Stimulated activated CD4-positive, alpha-beta T cell treated with anti-CD3 and anti-CD28 coated beads, Interleukin-2, amount 100 ng/mL, for 4 hours (primary cell): ENCODE data around the gene LTBP1.
"Not testable (repeated sequence)": the region's sequence is repeated elsewhere in the genome, so short reads cannot be mapped to it uniquely, and the experiment has no call there.

Experiments used
- DNase-seq: peaks from one replicate; pipeline ENCODE4 v3.0.0-alpha.2; 2020; ENCODE audit warnings: low read depth

LTBP1 gene

GRCh38 chr2:33222309-33222708, 275.6 kb downstream of the LTBP1 start:
- DNase-seq, result no peak

GRCh38 chr2:33223856-33224255, 277.1 kb downstream of the LTBP1 start:
- no peak for DNase-seq

DNA sequence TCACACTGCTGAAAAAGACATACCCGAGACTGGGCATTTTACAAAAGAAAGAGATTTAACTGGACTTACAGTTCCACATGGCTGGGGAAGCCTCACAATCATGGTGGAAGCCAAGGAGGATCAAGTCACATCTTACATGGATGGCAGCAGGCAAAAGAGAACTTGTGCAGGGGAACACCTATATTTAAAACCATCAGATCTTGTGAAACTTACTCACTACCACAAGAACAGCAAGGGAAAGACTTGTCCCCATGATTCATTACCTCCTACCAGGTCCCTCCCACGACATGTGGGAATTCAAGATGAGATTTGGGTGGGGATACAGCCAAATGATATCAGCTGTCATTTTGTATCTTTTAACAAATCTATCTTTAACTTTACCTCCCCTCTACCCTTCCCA, 278.6 kb downstream of the LTBP1 start:
- DNase-seq, result no peak

DNA sequence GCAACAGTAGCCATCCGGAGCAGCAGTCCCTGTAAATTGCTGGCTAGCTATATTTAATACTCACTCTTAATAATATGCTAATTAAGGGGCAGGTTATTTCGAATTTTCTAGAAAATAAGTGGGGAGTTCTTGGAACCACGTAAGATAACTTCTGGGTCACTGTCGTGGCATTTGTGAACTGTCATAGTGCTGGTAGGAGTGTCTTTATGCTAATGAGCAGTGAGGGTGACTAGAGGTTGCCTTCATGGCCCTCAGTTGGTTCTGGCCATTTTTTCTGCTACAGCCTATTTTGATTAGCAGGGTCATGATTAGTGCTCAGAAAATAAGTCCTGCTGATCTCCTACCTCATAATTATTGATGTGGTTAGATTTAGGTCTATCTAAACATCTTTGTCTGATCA, 279.8 kb downstream of the LTBP1 start:
- no peak for DNase-seq

DNA sequence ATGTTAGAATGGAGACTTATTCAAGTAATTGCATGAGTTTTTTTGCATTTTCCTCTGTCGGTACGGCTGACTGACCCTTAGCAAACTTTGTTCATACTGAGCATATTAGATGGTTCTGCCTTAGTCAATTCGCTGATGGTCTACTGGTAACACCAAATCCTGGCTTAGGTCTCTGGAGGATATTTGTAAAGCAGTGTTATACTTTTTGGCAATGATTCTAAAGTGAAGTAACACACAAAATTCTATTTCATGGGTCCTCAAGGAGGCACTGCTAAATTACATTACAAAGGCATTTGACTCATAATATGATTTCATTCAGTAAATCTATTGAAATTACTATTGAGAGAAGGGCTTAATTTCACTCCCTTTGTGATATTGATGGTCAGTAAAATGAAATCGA, 282.9 kb downstream of the LTBP1 start:
- no peak for DNase-seq

- no peak for DNase-seq
Observed at GRCh38 chr2:33230195-33230594, 283.4 kb downstream of the LTBP1 start.

DNA sequence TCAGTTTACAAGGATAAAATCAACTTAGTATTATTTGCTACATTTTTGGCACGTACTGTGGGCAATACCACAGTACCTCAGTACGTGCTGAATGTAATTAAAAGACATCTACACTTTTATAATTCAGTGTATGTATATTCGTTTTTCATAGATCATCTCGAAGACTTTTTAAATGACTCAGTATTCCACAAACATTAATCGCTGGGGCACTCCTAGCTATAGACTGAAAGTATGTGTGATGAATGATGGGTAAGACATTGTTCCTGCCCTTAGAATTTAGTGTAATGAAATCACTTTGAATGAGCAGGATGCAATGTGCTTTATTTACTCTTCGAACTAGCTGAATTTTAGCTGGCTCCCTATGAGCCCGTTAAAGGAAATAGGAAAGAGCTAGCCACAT, 284.1 kb downstream of the LTBP1 start:
- no peak for DNase-seq

DNA sequence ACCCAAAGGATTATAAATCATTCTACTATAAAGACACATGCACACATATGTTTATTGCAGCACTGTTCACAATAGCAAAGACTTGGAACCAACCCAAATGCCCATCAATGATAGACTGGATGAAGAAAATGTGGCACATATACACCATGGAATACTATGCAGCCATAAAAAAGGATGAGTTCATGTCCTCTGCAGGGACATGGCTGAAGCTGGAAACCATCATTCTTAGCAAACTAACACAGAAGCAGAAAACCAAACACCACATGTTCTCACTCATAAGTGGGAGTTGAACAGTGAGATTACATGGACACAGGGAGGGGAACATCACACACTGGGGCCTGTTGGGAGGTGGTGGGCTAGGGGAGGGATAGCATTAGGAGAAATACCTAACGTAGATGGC, 288.8 kb downstream of the LTBP1 start:
- DNase-seq, result not testable (repeated sequence)

DNA sequence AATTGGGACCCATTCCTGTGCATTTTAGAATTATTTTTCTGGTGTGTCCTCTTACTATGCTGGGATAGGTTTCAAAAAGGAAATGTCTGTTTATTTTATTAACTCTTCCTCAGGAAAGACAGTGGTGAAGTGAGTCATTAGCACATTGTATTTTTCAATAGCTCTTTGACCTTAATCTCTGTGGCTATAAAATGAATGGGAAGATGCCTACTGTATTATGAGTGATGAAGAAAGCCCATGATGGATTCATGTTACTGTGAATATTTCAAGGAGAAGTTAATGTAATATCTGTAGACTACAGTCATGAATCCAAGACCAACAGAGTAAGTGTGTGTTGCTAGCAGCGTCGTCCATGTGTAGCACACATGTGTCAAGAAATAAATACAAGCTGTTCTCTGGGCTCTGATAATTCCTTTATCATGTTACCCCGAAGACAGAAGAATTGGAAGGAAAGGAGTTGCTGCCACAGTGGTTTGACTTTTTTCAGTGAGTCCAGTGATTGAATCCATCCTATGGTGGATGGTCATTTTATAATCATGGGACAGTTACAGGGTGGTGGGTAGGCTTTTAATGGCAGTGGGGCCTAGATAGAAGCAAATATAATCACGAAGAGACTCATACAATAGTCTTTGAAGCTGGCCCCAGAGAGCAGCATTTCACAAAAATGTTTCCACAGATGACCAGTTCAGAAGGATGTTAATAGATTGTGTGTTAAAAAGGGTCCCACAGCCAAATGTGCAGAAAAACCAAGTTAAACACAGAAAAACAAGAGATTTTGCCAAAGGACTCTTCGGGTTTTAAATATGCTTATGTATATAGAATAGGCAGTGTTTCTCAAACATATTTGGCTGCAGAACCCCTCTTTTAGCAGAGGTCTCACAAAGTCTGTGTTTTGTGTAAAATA, 290.0 kb downstream of the LTBP1 start:
- no peak for DNase-seq

DNA sequence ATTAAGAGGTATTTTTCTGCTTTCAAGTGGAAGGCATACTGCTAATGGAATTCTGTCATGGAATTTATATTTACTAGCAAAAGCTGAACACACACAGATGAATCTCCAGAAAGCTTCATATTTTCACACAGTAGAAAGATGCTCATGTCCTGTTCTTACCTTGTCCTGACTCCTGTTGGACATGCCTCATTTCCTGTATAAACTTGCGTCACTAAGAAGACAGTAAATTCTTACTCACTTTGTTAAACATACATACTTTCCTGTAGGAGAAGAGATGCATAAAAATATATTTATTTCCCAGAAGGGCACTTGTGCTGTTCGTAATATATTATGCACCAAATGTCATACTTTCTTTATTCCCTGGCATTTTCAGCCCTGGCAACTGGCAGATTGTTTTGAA, 291.4 kb downstream of the LTBP1 start:
- no peak for DNase-seq

- no peak for DNase-seq
Observed at GRCh38 chr2:33240178-33240577, 293.4 kb downstream of the LTBP1 start.

GRCh38 chr2:33241072-33241471, 294.3 kb downstream of the LTBP1 start:
- no peak for DNase-seq

GRCh38 chr2:33241581-33241980, 294.8 kb downstream of the LTBP1 start:
- DNase-seq, result no peak

DNA sequence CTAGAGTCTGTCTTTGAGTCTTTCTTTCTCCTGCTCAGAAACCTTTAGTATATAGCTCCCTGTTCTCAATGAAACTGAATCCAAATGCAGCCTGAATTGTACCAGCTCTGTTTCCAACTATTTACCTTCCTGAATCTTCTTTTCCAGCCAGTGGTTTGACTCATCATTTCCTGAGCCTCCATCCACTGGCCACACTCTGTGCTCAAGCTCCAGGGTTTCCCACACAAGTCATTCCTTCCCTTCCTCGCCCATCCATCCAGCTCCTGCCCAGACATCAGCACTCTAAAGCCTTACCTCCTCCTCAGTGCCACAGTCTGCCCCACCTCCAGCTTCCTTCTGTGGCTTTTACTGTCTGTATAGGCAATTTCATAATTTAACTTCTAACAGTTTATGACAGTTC, 296.1 kb downstream of the LTBP1 start:
- DNase-seq, result no peak

DNA sequence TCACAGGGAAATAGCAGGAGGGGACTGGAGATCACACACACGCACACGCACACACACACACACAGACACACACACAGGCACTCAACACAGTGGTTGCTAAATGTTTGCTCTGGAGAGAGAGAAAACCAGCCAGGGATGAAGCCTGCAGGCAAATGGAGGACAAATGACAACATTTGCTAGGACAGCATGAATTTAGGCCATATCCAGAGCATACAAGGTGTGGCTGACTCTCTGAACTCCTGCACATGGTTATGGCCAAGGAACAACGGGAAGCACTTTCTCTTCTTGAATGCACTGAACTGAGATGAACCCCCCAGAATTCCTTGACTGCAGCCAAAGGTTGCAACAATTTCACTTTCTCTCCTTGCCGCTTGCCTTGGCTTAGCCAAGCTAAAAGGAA, 299.7 kb downstream of the LTBP1 start:
- DNase-seq, result no peak

- DNase-seq, result no peak
Observed at GRCh38 chr2:33247365-33247764, 300.6 kb downstream of the LTBP1 start.

- no peak for DNase-seq
Observed at GRCh38 chr2:33250417-33251029, 303.8 kb downstream of the LTBP1 start.

GRCh38 chr2:33256162-33256755, 309.5 kb downstream of the LTBP1 start:
- DNase-seq, result no peak

DNA sequence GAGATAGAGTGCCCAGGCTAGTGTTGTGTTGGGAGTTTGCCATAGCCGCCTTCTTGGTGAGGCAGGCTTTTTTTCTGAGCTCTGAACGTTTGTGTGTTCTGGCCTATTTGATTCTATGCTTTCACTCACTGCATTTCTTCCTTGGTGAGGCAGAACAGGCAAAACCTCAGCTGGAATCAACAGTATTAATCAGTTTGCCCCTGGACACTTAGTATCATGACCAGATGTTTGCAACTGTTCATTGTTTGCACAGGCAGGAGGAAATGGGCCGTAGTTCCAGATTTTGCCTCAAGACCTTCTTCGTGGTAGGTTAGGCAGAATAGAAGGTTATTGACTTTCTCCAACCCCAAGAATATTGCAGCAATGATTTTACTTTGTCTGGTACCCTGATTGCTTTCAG, 311.6 kb downstream of the LTBP1 start:
- DNase-seq, result no peak

DNA sequence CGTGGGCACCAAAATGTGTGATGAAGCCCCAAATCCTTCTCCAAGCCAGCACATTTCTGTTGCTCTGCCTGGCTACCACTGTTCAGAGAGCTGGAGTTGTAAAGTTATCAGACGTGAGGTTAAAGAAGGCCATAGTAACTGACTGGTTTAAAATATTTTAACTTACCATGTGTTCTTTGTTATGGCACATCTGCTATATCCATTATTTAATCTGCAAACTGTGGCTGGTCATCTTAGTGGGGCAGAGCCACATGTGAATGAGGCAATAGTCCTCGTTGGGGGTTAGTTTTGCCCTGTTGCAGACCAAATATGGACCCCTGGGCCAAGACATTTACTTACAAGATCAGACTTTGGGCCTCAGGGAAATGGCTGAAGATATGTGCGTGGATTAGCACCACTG, 315.3 kb downstream of the LTBP1 start:
- DNase-seq, result no peak

DNA sequence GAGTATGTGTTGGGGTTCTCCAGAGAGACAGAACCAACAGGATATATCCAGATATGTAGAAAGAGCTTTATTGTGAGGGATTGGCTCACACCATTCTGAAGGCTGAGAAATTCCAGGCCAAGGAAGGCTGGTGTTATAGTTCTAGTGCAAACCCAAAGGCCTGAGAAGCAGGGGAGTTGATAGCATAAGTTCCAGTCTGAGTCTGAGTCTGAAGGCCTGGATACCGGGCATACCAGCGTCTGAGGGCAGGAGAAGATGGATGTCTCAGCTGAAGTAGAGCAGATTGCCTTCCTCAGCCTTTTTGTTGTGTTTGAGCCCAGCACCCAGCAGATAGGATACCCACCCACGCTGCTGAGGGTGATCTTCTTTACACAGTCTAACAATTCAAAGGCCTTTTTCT, 318.0 kb downstream of the LTBP1 start:
- no peak for DNase-seq

DNA sequence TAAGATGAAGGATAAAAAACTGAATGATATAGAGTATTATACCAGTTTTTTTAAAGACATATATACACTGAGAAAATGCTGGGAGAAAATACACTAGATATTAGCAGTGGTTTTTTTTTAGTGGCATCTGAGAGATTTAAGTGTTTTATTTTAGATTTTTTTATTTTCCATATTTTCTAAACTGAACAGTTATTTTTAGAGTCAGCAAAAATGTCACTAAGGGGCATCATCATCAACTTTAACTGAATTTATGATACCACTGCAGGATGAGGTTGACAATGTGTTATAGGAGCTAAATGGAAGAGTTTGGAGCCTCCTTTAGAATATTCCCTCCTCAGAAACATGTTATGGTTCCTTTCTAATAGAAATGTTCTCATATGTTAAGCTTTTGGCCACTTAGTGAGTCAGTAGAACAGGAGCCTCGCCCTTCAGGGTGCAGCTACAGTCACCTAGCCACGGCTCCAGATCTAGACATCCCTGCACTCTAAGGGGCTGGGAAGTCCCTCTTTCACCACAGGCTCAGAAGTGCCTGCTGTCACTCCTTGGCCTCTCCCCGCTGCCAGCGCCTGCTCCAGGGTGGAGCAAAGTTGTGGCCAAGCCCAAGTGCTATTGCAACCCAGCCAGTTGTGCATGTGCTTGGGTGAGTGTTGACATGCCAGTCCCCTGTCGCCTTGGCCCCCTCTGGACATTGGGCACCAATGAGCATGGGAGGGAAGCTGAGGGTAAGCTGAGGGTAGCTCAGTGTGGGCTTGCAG, 319.0 kb downstream of the LTBP1 start:
- DNase-seq, result no peak

DNA sequence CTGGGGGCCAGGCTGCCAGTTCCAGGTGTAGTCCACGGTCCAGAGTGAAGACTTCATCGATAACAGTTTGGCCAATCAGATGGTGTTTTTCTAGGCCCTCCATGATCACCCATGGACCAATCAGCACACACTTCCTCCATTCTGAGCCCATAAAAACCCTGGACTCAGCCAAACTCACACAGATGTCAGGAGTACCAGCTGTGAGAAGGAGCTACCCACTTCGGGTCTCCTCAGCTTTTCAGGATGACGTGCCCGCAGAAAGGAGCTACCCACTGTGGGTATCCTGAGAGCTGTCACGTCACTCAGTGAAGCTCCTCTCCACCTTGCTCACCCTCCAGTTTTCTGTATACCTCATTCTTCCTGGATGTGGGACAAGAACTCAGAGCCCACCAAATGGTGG, 319.7 kb downstream of the LTBP1 start:
- DNase-seq, result no peak
